NCI-H2081 treated with DMSO at 0.1 percent for 48 hours (cell line): ENCODE results near the gene TMEM135.

Experiments used
- DNase-seq: peaks from one replicate; lab custom pipeline; 2025; lab: John Stamatoyannopoulos, UW

TMEM135 gene

GRCh38 chr11:87198266-87198881 lies 160.6 kb downstream of the TMEM135 start:
- no peak for DNase-seq

DNA sequence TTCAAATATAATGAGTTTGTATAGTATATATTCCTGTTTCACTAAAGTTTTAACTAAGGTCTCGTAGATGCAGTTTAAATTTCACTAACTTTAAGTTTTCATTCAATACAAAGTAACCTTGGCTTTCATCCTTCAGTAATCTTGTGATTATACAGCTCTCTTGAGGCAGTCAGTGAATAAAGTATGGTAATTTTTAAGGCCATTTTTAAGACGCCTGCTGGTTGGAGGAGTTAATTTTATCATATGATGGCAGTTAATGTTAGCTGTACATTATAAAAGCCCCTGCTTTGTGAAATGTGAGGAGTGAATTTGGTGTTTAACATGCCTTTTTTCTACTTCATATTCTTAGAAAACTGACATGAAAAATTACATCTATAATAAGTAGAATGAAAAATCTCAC lies 163.6 kb downstream of the TMEM135 start:
- no peak for DNase-seq

- no peak for DNase-seq
Observed at GRCh38 chr11:87203907-87204602, 166.3 kb downstream of the TMEM135 start.

DNA sequence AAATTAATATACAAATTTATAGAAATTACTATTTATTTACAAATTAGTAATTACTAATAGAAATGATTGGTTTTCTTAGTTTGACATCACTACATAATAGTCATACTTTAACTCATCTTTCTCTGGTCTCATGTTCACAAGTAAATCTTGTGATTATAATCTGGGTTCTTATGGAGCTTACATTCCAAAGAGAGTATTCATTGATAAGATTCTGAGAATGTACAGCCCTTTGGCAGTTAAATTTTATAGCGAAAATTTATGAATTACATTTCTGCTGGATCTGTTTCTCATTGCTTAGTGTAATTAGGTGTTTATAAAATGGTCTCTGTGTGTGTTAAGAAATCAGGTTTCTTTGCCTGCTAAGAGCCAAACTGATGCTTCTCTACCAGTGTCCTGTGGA lies 175.2 kb downstream of the TMEM135 start:
- no peak for DNase-seq

GRCh38 chr11:87213444-87213843 lies 175.7 kb downstream of the TMEM135 start:
- DNase-seq: no peak

- DNase-seq: no peak
Observed at GRCh38 chr11:87215236-87215635, 177.5 kb downstream of the TMEM135 start.

GRCh38 chr11:87219266-87219665 lies 181.5 kb downstream of the TMEM135 start:
- DNase-seq: no peak

DNA sequence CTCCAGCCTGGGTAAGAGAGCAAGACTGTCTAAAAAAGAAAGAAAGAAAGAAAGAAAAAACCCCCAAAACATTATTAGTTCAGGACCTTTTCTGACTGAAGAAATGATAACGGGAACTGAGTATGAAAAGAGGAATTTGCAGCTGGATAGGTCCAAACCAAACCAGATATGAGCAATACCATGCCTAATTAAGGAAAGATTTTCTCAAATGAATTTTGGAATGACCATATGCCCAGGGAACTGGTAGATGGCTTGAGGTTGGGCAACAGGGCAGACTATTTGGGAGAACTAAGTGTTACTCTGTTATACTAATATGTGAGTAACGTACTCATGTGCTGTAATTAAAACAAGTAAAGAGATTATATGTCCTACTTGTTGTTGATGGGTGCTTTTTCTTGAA lies 186.1 kb downstream of the TMEM135 start:
- no peak for DNase-seq

DNA sequence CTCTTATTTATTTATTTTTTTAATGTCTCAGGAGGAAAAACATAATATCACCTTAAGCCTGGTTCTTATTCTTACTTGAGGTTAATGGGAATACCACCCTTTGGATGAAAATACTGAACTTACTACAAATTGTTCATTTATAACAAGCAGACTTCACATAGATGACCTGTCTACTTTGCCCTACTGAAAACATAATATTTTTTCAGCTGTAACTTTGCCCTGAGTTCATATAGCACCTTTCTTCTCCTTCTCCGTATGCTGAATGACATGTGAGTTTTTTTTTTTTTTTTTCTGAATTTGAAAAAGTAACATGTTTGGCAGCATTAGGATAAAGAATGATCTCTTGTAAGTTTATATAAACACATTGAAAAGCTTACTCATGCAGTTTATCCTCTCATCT lies 186.8 kb downstream of the TMEM135 start:
- DNase-seq: no peak

DNA sequence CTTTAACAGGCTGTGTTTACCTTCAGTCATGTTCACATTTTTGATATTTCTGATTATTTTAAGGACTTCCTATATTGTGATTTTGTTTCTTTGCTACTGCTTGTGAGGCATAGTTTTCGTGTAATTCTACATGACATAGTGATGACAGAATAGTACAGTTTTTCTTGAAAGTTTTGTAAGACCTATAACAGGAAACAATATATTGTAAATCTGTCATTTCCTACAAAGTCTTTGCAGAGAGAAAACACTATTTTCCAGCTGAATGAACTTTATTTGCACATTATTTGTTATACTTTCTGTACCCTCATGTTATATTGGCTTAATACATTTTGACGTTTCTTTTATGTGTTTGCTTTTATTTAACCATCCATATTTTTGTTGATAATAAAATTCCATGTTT lies 191.1 kb downstream of the TMEM135 start:
- DNase-seq: no peak

DNA sequence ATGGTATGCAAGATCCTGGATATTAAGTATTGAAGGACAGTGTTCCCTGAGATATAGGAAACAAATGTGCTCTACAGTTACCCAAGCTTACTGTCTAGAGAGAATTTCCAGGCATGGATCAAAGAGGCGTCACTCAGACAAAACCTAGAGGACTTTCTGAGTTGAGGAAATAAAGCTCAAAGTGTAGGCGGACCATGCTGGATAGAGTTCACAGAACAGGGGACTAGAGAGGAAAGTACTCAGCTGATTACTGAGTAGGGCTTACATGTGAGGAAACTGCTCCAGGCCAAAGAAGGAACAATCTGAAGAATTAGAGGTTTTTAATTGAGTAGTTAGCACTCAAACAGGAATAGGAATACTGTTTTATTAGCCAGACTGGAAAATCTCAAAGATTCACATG lies 193.3 kb downstream of the TMEM135 start:
- no peak for DNase-seq

DNA sequence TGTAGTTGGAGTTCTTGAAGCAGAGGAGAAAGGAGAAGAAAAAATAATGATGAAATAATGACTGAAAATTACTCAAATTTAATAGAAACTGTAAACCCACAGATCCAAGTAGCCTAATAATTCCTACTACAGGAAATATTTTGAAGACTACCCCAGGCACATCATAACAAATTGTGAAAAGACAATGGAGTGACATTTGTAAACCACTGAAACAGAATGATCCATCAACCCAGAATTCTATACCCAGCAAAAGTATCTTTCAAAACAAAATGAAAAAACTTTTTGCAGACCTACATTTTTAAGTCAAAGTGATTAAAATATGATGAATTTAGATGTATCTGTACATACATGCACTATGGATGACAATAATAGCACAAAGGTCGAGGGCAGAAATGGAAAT lies 194.6 kb downstream of the TMEM135 start:
- no peak for DNase-seq

GRCh38 chr11:87235366-87235765 lies 197.6 kb downstream of the TMEM135 start:
- DNase-seq: no peak

GRCh38 chr11:87236368-87236767 lies 198.6 kb downstream of the TMEM135 start:
- no peak for DNase-seq

DNA sequence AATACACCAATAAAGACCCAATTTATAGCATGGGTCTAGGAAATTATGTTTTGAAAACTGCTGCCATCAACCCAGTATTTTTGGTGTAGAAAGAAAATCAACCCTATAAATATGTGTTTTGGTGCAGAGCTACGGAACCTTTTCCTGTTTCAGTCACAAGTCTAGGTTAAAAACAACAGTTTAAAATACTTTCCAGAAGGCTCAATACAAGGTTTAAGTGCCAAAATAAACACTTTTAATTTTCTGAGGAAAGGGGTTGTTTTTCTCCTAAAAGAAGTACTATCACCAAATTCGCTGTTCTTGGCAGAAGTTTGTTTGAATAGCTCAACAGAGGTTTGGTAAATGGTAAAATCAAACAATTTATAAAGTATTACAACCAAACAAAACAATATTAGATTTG lies 201.3 kb downstream of the TMEM135 start:
- DNase-seq: no peak

DNA sequence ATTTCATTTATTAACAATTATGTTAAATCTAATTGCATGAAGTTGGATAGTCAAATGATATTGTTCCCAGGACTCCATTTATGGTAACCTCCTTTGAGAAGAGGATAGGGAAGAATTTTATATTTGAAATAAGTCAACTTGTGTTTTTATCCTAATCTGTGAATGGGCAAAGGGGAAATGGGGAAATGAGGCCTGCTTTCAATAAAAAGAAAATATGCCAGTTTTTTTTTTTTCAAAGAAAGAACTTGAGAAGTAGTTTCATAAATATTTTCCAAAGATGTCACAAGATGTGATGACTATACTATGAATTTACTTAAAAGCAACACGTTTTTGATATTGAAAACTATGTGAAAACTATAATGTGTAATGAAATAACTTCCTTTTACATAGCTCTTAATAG lies 201.8 kb downstream of the TMEM135 start:
- DNase-seq: no peak

- no peak for DNase-seq
Observed at GRCh38 chr11:87251560-87251959, 213.8 kb downstream of the TMEM135 start.

DNA sequence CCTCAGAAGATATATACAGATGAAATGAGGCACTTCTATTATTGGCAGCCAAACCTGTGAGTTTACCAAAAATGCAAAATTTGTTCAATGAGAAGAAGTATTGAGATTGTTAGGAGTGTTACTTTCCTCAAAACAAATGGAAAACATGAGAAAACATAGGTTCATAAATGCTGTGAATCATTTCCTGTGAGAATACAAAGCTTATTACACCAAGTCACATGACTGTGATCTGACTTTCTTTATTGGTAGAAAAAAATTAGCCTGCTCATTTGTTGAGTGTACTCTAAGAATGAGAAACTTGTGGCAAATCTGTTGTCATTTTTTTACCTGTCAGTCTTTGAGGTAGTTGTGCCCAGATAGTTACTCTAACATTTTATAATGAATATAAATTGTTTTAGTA lies 215.1 kb downstream of the TMEM135 start:
- DNase-seq: no peak

- no peak for DNase-seq
Observed at GRCh38 chr11:87254562-87254961, 216.8 kb downstream of the TMEM135 start.

DNA sequence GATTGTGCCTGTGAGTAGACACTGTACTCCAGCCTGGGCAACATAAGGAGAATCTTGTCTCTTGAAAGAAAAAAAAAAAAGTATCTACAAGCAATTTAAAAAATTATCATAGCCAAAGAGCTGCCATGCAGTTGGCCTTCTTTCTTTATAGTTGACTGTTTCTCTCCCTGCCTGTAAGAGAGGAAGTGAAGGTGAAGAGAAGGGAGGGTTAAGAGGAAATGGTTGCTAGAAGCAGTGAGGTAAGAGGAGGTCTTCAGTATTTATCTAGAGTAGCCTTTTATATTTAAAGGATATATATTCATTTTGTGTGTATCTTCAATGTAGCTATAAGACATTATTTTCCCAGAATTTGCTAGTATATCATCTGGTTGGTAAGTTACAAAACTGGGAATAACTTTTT lies 217.9 kb downstream of the TMEM135 start:
- DNase-seq: no peak

DNA sequence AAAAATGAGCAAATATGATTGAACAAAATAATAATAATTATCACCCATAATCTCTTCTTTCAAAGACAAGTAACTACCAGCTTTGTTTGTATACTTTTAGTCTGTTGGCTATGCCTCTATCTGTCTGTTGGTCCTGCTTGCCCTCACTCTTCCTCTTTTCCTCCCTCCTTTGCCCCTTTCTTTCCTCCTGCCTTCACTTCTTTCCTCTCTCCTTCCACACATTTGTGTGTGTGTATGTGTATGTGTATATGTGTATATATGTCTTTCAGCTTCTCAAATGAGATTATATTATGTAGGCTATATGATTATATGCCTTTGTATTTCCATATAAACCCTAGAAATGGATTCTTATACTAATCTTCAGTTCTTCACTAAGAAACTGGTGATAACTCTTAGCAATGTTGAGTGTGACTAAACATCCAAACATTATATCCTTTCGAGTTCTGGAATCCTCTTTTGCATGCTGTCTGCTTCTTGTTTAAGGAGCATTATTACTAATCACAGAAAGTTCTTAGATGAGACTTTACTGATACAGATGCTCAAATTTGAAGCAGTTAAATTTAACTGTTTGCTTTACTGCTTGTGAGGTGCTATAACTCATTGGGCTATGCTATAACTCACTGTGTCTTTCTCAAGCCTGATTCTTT lies 219.1 kb downstream of the TMEM135 start:
- no peak for DNase-seq

GRCh38 chr11:87258171-87258833 lies 220.6 kb downstream of the TMEM135 start:
- no peak for DNase-seq

DNA sequence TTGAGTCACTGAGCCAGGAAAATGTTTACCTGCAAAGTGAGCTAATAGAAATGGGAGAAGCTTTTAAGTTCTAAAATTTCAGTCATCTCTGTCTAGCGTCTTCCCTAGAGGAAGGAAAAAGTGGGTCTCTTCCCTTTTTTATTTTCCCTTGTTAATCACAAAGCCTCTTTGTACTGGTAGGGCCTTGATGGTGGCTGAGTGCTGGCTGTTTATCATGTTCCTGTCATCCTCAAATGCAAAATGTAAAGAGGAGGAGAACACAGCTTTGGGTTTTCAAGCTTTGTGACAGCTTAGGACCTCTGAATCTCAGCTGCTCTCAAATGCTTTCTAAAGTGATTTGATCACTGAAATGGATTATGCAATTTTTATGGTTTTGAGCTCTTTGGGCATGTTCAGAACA lies 222.0 kb downstream of the TMEM135 start:
- no peak for DNase-seq
